HepG2 (cell line): ENCODE data around the gene PROCR. TPM values are rescaled to one million over a fixed set of nuclear protein-coding genes. Genes with fewer than 3 reads are reported as not detected.

Experiments used
- AGO1 ChIP-seq: fragments of 200-400 bp; formaldehyde crosslinking; IDR thresholded peaks from 2 replicates; pipeline ENCODE4 v1.6.1; 2017; ENCODE audit warnings: mild to moderate bottlenecking, low read depth, low read length, moderate library complexity; ENCODE audit not compliant: poor library complexity, severe bottlenecking
- CEBPG ChIP-seq: IDR thresholded peaks from 2 replicates; pipeline ENCODE4 v1.6.1; 2016
- CHD4 ChIP-seq: fragments of 200-600 bp; sonication (generic); IDR thresholded peaks from 2 replicates; pipeline ENCODE4 v1.7.0; 2017; ENCODE audit warnings: mild to moderate bottlenecking, low read length, borderline replicate concordance
- ELF1 ChIP-seq: sonication (generic); formaldehyde crosslinking; IDR thresholded peaks from 2 replicates; pipeline ENCODE4 v1.4.0; 2020; ENCODE audit warnings: missing genetic modification reagents
- EZH2 ChIP-seq: conservative IDR thresholded peaks from 2 replicates; pipeline ENCODE4 v1.6.1; 2012; ENCODE audit warnings: mild to moderate bottlenecking, low read depth, low read length, moderate library complexity
- FOXO4 ChIP-seq: sonication (generic); formaldehyde crosslinking; conservative IDR thresholded peaks from 2 replicates; pipeline ENCODE4 v1.8.1; 2023; ENCODE audit warnings: missing genetic modification reagents
- HNF4G ChIP-seq, 2 experiments: sonication (generic) in 1 of 2; formaldehyde crosslinking in 1 of 2; IDR thresholded peaks; 2 replicates each; pipeline versions ENCODE4 v1.4.0 to v1.6.1; 2011 to 2020; ENCODE audit warnings: borderline replicate concordance in 2 of 2, low read depth in 2 of 2, mild to moderate bottlenecking in 2 of 2, low read length in 1 of 2, missing genetic modification reagents in 1 of 2, moderate library complexity in 1 of 2
- IKZF5 ChIP-seq: IDR thresholded peaks from 2 replicates; pipeline ENCODE4 v1.6.1; 2018; ENCODE audit warnings: missing genetic modification reagents, mild to moderate bottlenecking, missing compliant biosample characterization
- MTF2 ChIP-seq: sonication (generic); formaldehyde crosslinking; IDR thresholded peaks from 2 replicates; pipeline ENCODE4 v1.5.0; 2020; ENCODE audit warnings: missing genetic modification reagents, borderline replicate concordance
- NR2F6 ChIP-seq, 2 experiments: IDR thresholded peaks; 2 replicates each; pipeline ENCODE4 v1.6.1; 2016; ENCODE audit warnings: antibody characterized with exemption in 1 of 2, mild to moderate bottlenecking in 1 of 2
- PHF5A ChIP-seq: IDR thresholded peaks from one replicate; pipeline ENCODE4 v1.6.1; 2018; ENCODE audit warnings: low read depth, missing genetic modification reagents; ENCODE audit not compliant: unreplicated experiment
- POLR2G ChIP-seq: fragments of 200-400 bp; formaldehyde crosslinking; IDR thresholded peaks from 2 replicates; pipeline ENCODE4 v1.6.1; 2018; ENCODE audit warnings: mild to moderate bottlenecking, low read depth, low read length, moderate library complexity
- PTBP1 ChIP-seq: fragments of 200-400 bp; formaldehyde crosslinking; IDR thresholded peaks from 2 replicates; pipeline ENCODE4 v1.6.1; 2018; ENCODE audit warnings: low read length, low read depth; ENCODE audit not compliant: poor library complexity, severe bottlenecking
- RXRB ChIP-seq: IDR thresholded peaks from 2 replicates; pipeline ENCODE4 v1.6.1; 2016; ENCODE audit warnings: borderline replicate concordance, missing genetic modification reagents, missing compliant biosample characterization
- SNAI1 ChIP-seq: sonication (generic); formaldehyde crosslinking; IDR thresholded peaks from 2 replicates; pipeline ENCODE4 v1.5.0; 2020; ENCODE audit warnings: mild to moderate bottlenecking, missing genetic modification reagents, borderline replicate concordance
- TOPORS ChIP-seq: sonication (generic); formaldehyde crosslinking; IDR thresholded peaks from 2 replicates; pipeline ENCODE4 v1.8.0; 2023; ENCODE audit warnings: mild to moderate bottlenecking, missing genetic modification reagents
- TP53 ChIP-seq: sonication (generic); formaldehyde crosslinking; conservative IDR thresholded peaks from 2 replicates; pipeline ENCODE4 v1.4.0; 2020; ENCODE audit warnings: missing genetic modification reagents
- ZFP36 ChIP-seq: fragments of 150-350 bp; IDR thresholded peaks from 2 replicates; pipeline ENCODE4 v1.6.1; 2018; ENCODE audit warnings: borderline replicate concordance, low read length, low read depth; ENCODE audit not compliant: partially characterized antibody
- ZMYM3 ChIP-seq: sonication (generic); formaldehyde crosslinking; IDR thresholded peaks from 2 replicates; pipeline ENCODE4 v1.5.1; 2020; ENCODE audit warnings: mild to moderate bottlenecking, missing genetic modification reagents
- ZNF256 ChIP-seq: sonication (generic); formaldehyde crosslinking; conservative IDR thresholded peaks from 2 replicates; pipeline ENCODE4 v1.4.0; 2020; ENCODE audit warnings: missing genetic modification reagents
- ZNF512 ChIP-seq: sonication (generic); formaldehyde crosslinking; IDR thresholded peaks from 2 replicates; pipeline ENCODE4 v1.4.0; 2020; ENCODE audit warnings: mild to moderate bottlenecking, missing genetic modification reagents
- ZNF670 ChIP-seq: sonication (generic); formaldehyde crosslinking; IDR thresholded peaks from 2 replicates; pipeline ENCODE4 v1.8.0; 2022; ENCODE audit warnings: mild to moderate bottlenecking, missing genetic modification reagents, borderline replicate concordance
- ZNF720 ChIP-seq: sonication (generic); formaldehyde crosslinking; IDR thresholded peaks from 2 replicates; pipeline ENCODE4 v1.4.0; 2020; ENCODE audit warnings: missing genetic modification reagents
- ZNF784 ChIP-seq: sonication (generic); formaldehyde crosslinking; IDR thresholded peaks from 2 replicates; pipeline ENCODE4 v1.5.1; 2020; ENCODE audit warnings: missing genetic modification reagents, mild to moderate bottlenecking, borderline replicate concordance
- ZNF790 ChIP-seq: sonication (generic); formaldehyde crosslinking; IDR thresholded peaks from 2 replicates; pipeline ENCODE4 v1.8.0; 2022; ENCODE audit warnings: missing genetic modification reagents, mild to moderate bottlenecking, borderline replicate concordance
- polyA plus RNA-seq, 8 experiments: library from polyadenylated mRNA; depleted of rRNA in 3 of 8; stranded (reverse) in 7 of 8; unstranded in 1 of 8; fragments of >200 nt; fragmentation: Illumina TruSeq in 4 of 8; extraction: Trizol in 4 of 8; gene quantifications; 2 replicates each; pipeline versions ENCODE4 v1.2.1 to v1.2.3, GENCODE V29; 2011 to 2016; ENCODE audit warnings: low read depth in 4 of 8, missing spikeins in 1 of 8, mixed read lengths in 1 of 8; ENCODE audit not compliant: insufficient read depth in 1 of 8
- total RNA-seq, 5 experiments: library from RNA; depleted of rRNA; stranded (reverse); fragments of >200 nt; fragmentation: Illumina TruSeq; extraction: Trizol; gene quantifications; 2 replicates each; pipeline ENCODE4 v1.2.3, GENCODE V29; 2016; ENCODE audit warnings: low read depth in 1 of 5

PROCR gene
- total and polyA plus RNA-seq, 2 of the 13 experiments (the other 11 are each of a cell fraction or from before 2014, with no cell fraction given) = 1.4 to 1.7 TPM

GRCh38 chr20:35146299-35146919 is 25.5 kb upstream of the PROCR start (continued):
- TF ChIP-seq AGO1 (peak; percentile 61), TOPORS (peak; percentile 4; the same call in 1 of the 2 replicates), ZNF670 (CRISPR knock-in tag) (no peak), MTF2 (CRISPR knock-in tag) (no peak; the same call in 1 of the 2 replicates), CHD4 (no peak), ZNF512 (no peak), EZH2 (no peak), ELF1 (CRISPR knock-in tag) (no peak), IKZF5 (no peak), SNAI1 (CRISPR knock-in tag) (no peak), ZNF720 (CRISPR knock-in tag) (no peak), FOXO4 (CRISPR knock-in tag) (no peak), PTBP1 (no peak), CEBPG (CRISPR knock-in tag) (no peak), HNF4G (IDR thresholded peaks at IDR 0.05; ENCODE audit: borderline replicate concordance, low read depth, low read length) (no peak), HNF4G (CRISPR knock-in tag; IDR thresholded peaks at IDR 0.05; ENCODE audit: borderline replicate concordance, low read depth) (no peak), ZFP36 (no peak), POLR2G (no peak), ZNF256 (no peak), ZMYM3 (CRISPR knock-in tag) (no peak), RXRB (CRISPR knock-in tag) (no peak), TP53 (CRISPR knock-in tag) (no peak), NR2F6 (IDR thresholded peaks at IDR 0.05) (no peak), NR2F6 (CRISPR knock-in tag; IDR thresholded peaks at IDR 0.05) (no peak), PHF5A (no peak), ZNF790 (CRISPR knock-in tag) (peak; percentile 18; the same call in 1 of the 2 replicates), ZNF784 (CRISPR knock-in tag) (no peak)
